AG08396 (cell line): ENCODE measurements around the gene PLA2G4B.
A peak's percentile ranks its signal among the peaks of the same experiment; 100 is the strongest.

Experiments used
- DNase-seq: peaks from one replicate; pipeline ENCODE4 v3.0.0; 2012; ENCODE audit warnings: low spot score, mixed read lengths

Gene PLA2G4B

GRCh38 chr15:41851167-41851523 lies 12.5 kb downstream of the PLA2G4B start:
- no peak for DNase-seq

GRCh38 chr15:41851755-41852370 lies 13.2 kb downstream of the PLA2G4B start:
- no peak for DNase-seq

- DNase-seq: no peak
Measured at GRCh38 chr15:41852736-41853590, 14.3 kb downstream of the PLA2G4B start.

DNA sequence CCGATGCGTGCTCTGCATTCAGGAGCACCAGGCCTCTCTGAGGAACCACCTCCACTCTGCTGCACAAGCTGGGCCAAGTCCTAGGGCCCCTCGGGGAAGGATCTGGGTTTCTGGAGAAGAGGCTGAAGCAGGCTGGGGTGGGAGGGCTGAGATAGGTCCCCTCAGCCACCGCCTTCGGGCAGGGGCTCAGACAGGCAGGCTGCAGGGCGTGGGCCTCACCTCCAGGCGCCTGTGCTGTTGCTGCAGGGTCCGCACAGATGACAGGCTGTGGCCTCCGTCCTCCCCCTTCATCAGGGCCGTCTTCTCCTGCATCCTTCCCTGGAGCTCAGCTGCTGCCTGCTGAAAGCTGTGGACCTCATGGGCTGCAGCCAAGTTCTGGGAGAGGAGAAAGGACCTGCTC lies 15.2 kb downstream of the PLA2G4B start:
- DNase-seq: no peak

DNA sequence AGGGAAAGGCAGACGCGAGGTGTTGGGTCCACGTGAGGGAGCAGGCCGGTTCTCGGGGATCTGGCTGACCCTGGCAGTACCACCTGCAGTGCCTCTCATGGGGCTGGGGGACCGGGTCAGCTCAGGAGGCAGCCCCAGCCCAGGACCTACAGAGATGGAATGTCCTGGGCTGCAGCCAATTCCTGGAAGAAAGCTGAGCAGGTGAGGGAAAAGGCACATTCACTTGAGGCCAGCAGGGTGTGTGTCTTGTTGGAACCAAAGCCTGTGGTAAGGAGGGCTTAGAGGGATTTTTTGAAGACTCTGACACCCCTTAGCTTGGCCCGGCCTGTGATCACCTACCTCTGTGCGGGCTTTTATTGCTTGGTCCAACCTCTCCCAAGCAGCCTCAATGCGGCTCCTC lies 15.8 kb downstream of the PLA2G4B start:
- no peak for DNase-seq

DNA sequence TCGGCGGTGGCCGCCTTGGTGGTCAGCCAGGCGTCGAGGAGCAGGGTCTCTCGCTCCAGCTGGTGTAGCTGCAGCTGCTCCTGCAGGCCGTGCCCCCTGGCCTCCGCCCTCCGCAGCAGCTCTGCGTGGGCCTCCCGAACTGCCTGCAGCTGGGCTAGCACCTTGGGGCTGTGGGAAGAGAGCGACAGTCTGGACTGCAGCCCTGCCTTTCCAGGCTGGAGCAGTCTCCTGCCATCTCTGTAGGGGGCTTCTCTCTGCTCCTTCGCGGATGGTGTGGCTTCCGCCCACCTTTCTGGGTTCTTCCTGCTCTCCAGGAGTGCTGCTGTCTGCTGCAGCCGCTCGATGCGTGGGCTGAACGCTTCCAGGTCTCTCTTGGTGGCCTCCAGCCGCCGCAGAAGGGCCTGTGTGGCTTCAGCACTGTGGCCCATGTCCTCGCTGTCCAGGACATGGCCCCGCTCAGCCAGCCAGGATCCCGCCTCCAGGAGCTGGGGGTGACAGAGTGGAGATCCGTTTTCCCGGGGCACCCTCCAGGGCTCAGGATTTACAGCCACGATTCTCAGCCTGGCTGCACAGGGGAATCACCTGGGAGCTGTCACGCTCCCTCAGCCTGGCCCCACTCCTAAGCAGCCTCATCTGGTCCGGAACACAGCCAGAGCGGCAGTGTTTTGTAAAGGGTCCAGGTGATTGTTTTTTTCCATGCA lies 16.8 kb downstream of the PLA2G4B start:
- no peak for DNase-seq

DNA sequence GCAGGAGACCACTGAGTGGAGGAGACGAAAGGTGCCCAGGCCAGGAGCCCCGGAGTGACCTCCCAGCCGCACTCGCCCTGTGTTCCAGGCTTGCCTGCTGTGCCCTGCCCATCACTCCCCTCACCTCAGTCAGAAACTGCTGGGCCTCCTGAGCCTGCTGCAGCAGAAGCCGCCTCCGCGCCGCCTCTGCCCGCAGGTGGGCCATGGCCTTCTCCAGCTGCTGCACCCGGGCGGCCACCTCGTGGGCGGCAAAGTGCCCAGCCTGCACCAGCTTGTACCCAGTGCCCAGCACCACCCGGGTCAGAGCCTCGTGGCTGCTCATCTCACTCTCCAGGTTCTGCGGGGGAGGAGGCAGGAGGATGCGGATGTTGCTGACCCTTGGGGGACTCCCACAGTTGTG lies 17.6 kb downstream of the PLA2G4B start:
- no peak for DNase-seq

DNA sequence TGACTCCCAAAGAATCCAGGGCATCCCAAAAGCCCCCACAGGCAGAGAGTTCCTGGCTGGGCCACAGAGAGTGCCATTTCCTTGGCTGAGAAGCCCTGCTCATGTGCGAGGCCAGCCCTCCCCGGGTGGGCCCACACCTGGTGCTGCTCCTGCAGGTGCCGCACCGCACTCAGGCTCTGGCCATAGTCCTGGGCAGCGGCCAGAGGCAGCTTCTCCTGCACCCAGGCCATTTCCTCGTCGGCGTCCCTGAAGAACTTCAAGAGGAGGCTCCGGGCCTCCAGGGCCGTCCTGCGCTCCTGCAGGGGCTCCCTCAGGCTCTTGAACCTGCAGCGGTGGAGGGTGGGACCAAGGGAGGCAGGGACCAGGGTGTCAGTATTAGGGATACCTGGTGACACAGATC lies 18.1 kb downstream of the PLA2G4B start:
- no peak for DNase-seq

DNA sequence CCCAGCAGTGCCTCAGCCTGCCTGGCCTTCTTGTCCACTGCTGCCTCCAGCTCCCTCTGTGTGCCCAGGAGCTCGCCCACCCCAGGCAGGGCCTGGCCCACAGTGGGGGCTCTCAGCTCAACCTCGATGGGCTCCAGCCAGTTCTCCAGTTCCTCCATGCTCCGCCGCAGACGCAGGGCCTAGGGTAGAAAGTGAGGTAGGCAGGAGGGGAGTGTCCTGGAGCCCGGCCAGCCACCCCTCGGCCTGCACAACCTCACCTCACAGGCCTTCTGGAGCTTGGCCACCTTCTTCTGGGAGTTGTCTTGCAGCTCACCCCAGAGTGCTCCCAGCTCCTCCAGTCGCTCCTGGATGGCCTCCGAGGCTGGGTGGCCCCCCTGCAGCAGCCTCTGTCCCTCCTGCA lies 18.7 kb downstream of the PLA2G4B start:
- no peak for DNase-seq

DNA sequence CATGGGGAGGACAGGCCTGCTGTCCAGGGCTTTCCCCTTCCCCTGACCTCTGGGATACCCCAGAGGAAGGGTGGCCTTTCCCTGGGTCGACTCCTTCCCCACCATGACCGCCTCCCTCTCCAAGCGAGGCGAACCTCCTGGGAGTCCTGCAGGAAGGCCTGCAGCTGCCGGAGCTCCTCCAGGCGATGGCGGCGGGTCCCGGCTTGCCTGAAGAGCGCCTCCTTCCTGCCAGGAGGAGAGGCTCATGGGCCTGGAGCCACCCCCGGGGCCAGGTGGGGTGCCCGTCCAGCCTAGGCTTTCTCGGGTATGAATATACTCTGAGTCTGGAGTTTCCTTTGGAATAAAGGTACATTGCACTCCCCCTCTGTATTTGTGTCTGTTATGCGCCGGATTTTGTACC lies 20.1 kb downstream of the PLA2G4B start:
- no peak for DNase-seq

DNA sequence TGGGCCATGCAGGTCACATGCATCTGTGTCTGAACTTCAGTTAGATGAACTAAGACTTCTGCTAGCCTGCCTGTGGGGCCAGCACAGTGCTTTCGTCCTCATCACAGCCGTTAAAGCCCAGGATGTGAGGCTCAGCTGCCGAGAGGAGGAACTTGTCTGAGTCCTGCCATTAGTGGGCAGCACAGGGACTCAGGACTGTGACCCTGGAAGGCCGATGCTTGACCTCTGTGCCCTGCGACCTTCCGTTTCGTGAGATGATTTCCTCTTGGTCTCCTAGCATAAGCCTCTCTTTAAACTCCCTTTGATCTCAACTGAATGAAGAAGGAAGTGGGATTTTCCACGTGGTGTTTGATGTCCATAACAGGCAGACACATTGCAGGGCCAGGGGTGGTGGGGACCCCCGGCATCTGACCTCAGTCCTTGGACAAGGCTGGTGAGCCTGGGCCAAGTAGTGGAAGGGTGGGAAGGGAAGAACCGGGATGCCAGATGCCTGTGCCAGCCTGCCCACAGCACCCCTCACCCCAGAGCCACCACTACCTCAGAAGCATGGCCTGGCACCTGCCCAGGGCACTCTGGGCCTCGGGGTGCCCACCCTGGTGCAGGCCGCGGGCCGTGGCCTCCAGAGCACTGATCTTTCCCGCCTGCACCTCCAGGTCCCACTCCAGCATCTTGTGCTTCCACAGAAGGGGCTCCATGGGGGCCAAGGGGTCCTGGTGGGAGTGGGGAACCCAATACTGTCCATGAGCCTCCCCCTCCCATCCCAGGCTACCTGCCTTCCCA lies 21.6 kb downstream of the PLA2G4B start:
- no peak for DNase-seq

GRCh38 chr15:41861736-41862356 lies 23.2 kb downstream of the PLA2G4B start:
- no peak for DNase-seq

DNA sequence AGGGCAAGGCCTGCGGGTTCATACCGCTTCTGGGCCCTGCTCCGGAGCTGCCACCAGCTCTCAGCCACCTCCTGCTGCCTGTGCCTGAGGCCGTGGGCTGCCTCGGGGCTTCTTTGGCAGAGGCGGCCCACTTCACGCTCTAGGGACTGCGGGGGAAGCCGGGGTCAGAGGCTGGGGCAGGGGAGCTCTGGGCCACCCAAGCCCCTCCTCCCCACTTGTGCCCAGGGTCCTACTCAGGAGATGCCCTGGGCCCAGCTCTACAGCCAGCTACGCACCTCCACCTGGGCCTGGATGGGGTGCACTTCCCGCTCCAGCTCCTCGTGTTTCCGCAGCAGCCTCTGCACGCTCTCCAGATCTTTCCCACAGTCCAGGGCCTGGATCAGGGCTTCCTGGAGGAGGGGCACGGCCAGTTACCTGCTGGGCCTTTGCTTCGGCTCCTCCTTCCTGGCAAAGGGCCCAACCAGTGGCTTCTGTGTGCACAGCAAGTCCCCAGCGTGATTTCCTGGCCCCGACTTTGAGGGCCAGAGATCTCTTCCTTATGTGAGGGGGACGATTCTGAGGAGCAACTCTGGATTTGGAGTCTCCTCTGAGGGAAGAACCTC lies 24.0 kb downstream of the PLA2G4B start:
- no peak for DNase-seq

GRCh38 chr15:41865490-41866055 lies 26.9 kb downstream of the PLA2G4B start:
- DNase-seq: no peak

GRCh38 chr15:41866263-41866703 lies 27.6 kb downstream of the PLA2G4B start:
- no peak for DNase-seq

DNA sequence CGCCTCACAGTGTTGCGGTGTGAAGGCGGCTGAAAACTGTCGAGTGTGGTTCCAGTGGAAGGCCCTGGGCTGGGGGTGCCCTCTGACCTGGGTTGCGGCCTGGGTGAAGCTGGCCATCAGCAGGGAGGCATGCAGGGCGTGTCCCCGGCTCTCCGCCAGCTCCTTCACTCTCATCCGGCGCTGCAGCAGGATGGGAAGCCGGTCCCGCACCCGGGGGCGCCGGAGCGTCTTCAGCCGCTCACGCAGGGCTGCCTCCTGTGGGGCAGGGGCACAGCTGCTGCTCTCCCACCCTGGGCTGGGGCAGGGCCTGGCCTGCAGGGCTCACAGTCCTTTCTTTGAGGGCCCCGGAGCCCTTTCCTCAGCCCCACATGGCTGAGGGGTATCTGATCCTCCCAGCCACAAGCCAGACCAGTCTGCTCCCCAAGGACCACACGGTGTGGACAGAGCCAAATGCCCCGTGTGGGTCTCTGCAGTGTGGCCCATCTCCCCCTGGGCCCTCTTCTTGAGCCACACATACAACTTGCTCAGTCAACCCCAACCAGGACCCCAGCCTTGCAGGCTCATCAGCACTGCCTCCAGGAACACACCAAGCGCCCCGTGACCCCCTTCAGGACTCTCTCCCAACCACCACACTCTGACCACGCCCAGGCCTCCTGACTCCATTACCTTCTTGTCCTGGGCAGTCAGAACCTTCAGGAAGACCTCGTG lies 28.4 kb downstream of the PLA2G4B start:
- DNase-seq: no peak

- DNase-seq: no peak
Measured at GRCh38 chr15:41868321-41868720, 29.7 kb downstream of the PLA2G4B start.

DNA sequence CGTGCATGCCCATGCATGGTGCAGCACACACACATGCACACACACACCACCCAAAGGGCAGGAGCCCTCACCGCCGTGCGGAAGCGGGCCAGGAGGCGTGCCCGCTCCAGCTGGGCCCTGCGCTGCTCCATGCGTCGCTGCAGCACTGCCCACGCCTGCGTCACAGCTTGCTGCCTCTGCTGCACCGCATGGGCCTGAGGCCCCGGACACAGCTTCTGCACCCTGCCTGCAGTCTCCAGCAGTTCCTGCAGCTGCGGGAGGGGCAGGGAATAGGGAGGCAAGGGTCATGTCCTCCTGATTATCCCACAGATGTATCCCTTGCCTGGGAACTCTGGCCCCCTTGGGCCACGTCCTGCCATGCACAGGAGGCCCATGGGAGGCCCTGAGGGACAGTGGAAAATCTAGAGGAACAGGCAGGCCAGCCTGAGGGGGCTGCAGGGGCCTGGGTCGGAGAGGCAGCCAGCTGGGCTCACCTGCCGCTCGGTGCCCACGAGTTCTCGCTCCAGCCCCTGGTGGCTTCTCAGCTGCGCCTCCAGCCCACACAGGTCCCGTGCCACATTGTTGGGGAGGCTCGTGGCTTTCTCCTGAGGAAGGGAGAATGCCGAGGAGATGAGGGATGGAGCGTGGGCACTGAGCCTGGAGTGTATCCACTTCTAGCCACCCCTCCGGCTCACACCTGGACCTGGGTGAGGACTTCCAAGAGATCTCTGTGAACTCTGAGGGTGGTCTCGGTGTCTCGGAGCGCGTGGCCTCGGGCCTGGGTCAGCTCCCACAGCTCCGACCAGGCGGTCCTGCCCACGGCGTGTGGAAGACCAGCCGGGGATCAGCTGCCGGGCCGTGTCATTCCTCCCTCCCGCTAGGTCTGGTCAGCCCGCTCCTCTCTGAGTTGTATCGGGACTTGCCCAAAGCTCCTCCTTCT lies 31.4 kb downstream of the PLA2G4B start:
- DNase-seq: no peak

GRCh38 chr15:41870689-41871081 lies 32.0 kb downstream of the PLA2G4B start:
- peak; percentile 70 for DNase-seq
